ENCODE measurements around the gene AP3B2. TPM values are rescaled to one million over a fixed set of nuclear protein-coding genes. Genes with fewer than 3 reads are reported as not detected.

AP3B2 gene
- total RNA-seq, 1 experiment from 2014 or later = 0.07 TPM

DNA sequence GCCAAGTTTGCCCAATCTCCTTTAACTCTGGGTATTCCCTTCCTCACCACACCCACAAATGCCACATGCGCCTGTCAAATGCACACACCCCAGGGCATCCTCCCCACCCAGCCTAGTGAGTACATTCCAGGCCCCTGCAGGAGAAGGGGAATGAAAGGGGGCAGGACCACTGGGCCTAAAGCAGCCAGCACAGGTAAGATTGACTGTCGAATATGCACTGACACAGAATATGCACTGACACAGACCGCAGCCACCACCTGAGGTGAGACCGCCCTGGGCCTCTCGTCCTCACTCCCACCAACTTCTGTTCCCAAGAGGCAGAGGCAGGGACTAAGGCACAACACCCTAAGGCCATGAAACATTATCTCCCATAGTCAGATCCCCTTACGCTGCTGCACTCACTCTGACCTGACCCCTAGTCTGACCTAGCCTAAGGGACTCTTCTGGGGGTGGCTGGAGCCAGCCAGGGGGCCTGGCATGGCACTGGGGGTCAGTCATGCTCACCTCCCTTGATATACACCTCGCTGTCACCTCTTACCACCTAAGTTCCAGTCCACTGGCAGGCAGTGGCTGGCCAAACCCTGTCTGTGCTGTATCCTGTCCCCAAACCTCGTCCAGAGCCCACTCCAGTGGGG is 10.8 kb downstream of the AP3B2 start:
- Histone ChIP-seq H3K9ac (ENCODE audit: low read length) (no peak overlapping the region), H2AFZ (ENCODE audit: low read depth, low read length, poor library complexity, severe bottlenecking) (no peak overlapping the region), H3K27ac (ENCODE audit: low read depth, low read length) (no peak overlapping the region), H3K36me3 (ENCODE audit: control insufficient read depth in 1 of 2, insufficient read depth in 2 of 2, low read length in 2 of 2) (no peaks in the 10 kb centered on the region), H3K79me2 (ENCODE audit: insufficient read depth, low read length) (no peaks in the 10 kb centered on the region), H4K20me1 (ENCODE audit: insufficient read depth) (no peaks in the 10 kb centered on the region), H3K9me3 (ENCODE audit: control insufficient read depth in 1 of 2, insufficient read depth in 1 of 2, low read depth in 1 of 2, low read length in 2 of 2) (no peaks in the 10 kb centered on the region), H3K4me2 (ENCODE audit: low read length) (no peak overlapping the region), H3K4me3 (replicated peaks in 1 of 2; ENCODE audit: low read depth in 1 of 2, low read length in 2 of 2) (no peak overlapping the region), H3K27me3 (ENCODE audit: insufficient read depth, low read length) (peaks cover 2% of the 10 kb centered on the region; the same call in 1 of the 2 replicates), H3K4me1 (ENCODE audit: control insufficient read depth in 1 of 2, insufficient read depth in 2 of 2, low read length in 2 of 2) (peaks cover 0 to 6% of the 10 kb centered on the region in 2 experiments; a peak in 2 of 4 replicates), H3K9me2 (ENCODE audit: insufficient read depth) (no peaks in the 10 kb centered on the region)
- ATAC-seq (no peak), DNase-seq (ENCODE audit: low read depth, low spot score) (no peak)
- BruUV-seq (replicated peaks) = no TSS peak
- TF ChIP-seq SIN3A (IDR thresholded peaks at IDR 0.05; ENCODE audit: low read depth) = no peak
- no peak for TF ChIP-seq ZNF274 (IDR thresholded peaks at IDR 0.05; ENCODE audit: low read depth, low read length)
- no peak for TF ChIP-seq FOSL1 (IDR thresholded peaks at IDR 0.05; ENCODE audit: low read depth)
- TF ChIP-seq, protein P1, sequence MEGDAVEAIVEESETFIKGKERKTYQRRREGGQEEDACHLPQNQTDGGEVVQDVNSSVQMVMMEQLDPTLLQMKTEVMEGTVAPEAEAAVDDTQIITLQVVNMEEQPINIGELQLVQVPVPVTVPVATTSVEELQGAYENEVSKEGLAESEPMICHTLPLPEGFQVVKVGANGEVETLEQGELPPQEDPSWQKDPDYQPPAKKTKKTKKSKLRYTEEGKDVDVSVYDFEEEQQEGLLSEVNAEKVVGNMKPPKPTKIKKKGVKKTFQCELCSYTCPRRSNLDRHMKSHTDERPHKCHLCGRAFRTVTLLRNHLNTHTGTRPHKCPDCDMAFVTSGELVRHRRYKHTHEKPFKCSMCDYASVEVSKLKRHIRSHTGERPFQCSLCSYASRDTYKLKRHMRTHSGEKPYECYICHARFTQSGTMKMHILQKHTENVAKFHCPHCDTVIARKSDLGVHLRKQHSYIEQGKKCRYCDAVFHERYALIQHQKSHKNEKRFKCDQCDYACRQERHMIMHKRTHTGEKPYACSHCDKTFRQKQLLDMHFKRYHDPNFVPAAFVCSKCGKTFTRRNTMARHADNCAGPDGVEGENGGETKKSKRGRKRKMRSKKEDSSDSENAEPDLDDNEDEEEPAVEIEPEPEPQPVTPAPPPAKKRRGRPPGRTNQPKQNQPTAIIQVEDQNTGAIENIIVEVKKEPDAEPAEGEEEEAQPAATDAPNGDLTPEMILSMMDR (IDR thresholded peaks at IDR 0.05 in 2 of 3, conservative IDR thresholded peaks at IDR 0.05 in 1 of 3; ENCODE audit: borderline replicate concordance in 1 of 3, insufficient read depth in 1 of 3, low read depth in 2 of 3, low read length in 2 of 3) = no peak
- no peak for TF ChIP-seq YY1 (IDR thresholded peaks at IDR 0.05; ENCODE audit: extremely low read depth, insufficient replicate concordance, low read depth, low read length)
- TF ChIP-seq POLR2AphosphoS5 (IDR thresholded peaks at IDR 0.05; ENCODE audit: low read depth, low read length) = no peak
- TF ChIP-seq JUND (IDR thresholded peaks at IDR 0.05) = no peak
- no peak for TF ChIP-seq CBX3 (IDR thresholded peaks at IDR 0.05; ENCODE audit: low read depth)
- TF ChIP-seq POLR2A (IDR thresholded peaks at IDR 0.05; ENCODE audit: borderline replicate concordance, extremely low read depth, insufficient read depth, insufficient read length) = no peak
- TF ChIP-seq, protein P2, sequence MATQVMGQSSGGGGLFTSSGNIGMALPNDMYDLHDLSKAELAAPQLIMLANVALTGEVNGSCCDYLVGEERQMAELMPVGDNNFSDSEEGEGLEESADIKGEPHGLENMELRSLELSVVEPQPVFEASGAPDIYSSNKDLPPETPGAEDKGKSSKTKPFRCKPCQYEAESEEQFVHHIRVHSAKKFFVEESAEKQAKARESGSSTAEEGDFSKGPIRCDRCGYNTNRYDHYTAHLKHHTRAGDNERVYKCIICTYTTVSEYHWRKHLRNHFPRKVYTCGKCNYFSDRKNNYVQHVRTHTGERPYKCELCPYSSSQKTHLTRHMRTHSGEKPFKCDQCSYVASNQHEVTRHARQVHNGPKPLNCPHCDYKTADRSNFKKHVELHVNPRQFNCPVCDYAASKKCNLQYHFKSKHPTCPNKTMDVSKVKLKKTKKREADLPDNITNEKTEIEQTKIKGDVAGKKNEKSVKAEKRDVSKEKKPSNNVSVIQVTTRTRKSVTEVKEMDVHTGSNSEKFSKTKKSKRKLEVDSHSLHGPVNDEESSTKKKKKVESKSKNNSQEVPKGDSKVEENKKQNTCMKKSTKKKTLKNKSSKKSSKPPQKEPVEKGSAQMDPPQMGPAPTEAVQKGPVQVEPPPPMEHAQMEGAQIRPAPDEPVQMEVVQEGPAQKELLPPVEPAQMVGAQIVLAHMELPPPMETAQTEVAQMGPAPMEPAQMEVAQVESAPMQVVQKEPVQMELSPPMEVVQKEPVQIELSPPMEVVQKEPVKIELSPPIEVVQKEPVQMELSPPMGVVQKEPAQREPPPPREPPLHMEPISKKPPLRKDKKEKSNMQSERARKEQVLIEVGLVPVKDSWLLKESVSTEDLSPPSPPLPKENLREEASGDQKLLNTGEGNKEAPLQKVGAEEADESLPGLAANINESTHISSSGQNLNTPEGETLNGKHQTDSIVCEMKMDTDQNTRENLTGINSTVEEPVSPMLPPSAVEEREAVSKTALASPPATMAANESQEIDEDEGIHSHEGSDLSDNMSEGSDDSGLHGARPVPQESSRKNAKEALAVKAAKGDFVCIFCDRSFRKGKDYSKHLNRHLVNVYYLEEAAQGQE (IDR thresholded peaks at IDR 0.05; ENCODE audit: low read depth) = no peak
- TF ChIP-seq EZH2 (IDR thresholded peaks at IDR 0.05) = no peak
- TF ChIP-seq, protein P3, sequence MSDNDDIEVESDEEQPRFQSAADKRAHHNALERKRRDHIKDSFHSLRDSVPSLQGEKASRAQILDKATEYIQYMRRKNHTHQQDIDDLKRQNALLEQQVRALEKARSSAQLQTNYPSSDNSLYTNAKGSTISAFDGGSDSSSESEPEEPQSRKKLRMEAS (IDR thresholded peaks at IDR 0.05) = no peak
- TF ChIP-seq TCF7L2 (IDR thresholded peaks at IDR 0.05; ENCODE audit: borderline replicate concordance, extremely low read depth, insufficient read depth, insufficient read length) = no peak
- no peak for TF ChIP-seq RAD21 (IDR thresholded peaks at IDR 0.05; ENCODE audit: low read depth)
- TF ChIP-seq, protein P4, sequence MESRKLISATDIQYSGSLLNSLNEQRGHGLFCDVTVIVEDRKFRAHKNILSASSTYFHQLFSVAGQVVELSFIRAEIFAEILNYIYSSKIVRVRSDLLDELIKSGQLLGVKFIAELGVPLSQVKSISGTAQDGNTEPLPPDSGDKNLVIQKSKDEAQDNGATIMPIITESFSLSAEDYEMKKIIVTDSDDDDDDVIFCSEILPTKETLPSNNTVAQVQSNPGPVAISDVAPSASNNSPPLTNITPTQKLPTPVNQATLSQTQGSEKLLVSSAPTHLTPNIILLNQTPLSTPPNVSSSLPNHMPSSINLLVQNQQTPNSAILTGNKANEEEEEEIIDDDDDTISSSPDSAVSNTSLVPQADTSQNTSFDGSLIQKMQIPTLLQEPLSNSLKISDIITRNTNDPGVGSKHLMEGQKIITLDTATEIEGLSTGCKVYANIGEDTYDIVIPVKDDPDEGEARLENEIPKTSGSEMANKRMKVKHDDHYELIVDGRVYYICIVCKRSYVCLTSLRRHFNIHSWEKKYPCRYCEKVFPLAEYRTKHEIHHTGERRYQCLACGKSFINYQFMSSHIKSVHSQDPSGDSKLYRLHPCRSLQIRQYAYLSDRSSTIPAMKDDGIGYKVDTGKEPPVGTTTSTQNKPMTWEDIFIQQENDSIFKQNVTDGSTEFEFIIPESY (IDR thresholded peaks at IDR 0.05; ENCODE audit: extremely low read depth, insufficient replicate concordance, low read length) = no peak
- RAD21 ChIA-PET (ENCODE audit: low non-redundant PET in 1 of 2, low total read pairs in 2 of 2, uncharacterized antibody in 2 of 2, unreplicated experiment in 2 of 2) = no interaction called here
- intact Hi-C loops (cut with micrococcal nuclease) = no loop called here
- POLR2A ChIA-PET = no interaction called here
- CTCF ChIA-PET = no interaction called here

Measured in HCT116 (cell line).